Hypothalamus (tissue), 51 donors: Measurements from ENCODE around the gene CIB4.
A peak's percentile ranks its signal among the peaks of the same experiment; 100 is the strongest.

Experiments
- DNase-seq, 51 donors: peaks; one replicate each; lab custom pipeline; 2025; lab: John Stamatoyannopoulos, UW

CIB4 gene

GRCh38 chr2:26587994-26588393 is 53.2 kb downstream of the CIB4 start:
- DNase-seq, result no peak

GRCh38 chr2:26585966-26586365 is 55.2 kb downstream of the CIB4 start:
- no peak for DNase-seq

DNA sequence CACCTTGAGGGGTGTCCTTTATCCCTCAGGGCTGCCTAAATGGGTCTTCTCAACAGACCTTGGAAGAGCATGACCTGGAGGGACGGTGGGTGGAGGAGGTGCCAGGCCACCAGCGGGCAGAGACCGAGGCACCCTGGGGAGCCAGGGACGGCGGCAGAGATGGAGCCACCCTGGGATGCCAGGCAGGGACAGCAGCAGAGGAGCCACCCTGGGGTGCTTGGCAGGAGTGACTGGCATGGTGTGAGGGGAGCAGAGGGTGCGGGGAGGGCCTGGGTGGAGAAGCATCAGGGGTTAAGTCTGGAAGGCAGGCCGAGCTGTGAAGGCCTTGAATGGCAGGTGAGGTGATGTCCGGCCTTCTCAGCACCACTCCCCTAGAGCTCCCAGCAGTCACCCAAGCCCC is 56.1 kb downstream of the CIB4 start:
- DNase-seq, result no peak

DNA sequence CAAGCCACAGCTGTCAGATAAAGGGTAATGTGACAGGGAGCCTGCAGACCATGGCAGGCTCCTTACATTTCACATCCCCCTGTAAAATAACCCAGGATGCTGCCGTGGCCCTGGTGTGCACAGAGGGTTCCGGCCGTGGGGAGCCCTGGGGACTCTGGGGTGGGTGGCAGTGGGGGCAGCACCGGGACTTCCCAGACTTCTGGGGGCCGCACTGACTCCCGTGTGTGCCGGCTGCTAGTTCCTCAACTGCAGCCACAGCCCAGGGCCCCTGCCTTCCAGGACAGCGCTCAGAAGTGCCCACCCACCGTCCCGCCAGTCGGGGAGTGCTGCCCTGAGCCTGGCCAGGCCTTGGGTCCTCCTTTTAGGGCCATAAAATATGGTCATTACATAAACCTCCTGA is 56.5 kb downstream of the CIB4 start:
- DNase-seq, result no peak

DNA sequence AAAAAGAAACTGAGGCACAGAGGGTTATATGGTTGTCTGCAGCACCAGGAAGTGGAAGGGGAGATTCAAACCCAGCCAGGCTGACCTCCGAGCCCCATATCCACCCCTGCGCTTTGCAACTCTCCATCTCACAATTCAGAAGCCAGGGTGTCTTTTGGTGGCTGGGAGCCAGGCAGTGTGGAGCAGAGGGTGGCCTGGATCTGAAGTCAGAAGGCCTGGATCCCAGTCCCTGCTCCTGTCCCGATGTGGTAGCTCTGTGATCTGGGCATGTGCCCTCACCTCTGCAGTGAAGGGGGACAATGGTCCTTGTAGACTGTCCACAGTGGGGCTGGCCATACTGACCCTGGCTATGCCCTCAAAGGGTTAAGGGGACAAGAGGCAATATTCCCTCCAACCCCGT is 57.0 kb downstream of the CIB4 start:
- DNase-seq, result no peak

- no peak for DNase-seq
Observed at GRCh38 chr2:26583381-26583911, 57.7 kb downstream of the CIB4 start.

DNA sequence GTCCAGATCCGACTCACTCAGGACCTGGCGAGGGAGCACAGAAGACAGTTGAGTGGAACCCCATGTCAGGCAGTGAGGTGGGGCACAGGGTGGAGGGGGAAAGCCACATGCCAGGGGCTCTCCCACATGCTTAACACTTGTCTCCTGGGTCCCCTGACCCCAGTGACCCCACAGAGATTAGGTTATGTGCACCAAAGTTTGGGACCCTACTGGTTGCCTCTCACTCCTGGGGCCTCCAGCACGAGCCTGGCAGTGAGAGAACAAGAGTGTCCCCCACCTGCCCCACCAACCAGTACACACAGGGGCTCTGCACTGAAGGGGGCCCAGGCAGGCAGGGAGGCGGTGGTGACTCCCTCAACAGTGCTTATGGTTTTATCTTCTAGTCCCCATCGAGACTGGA is 58.3 kb downstream of the CIB4 start:
- no peak for DNase-seq

DNA sequence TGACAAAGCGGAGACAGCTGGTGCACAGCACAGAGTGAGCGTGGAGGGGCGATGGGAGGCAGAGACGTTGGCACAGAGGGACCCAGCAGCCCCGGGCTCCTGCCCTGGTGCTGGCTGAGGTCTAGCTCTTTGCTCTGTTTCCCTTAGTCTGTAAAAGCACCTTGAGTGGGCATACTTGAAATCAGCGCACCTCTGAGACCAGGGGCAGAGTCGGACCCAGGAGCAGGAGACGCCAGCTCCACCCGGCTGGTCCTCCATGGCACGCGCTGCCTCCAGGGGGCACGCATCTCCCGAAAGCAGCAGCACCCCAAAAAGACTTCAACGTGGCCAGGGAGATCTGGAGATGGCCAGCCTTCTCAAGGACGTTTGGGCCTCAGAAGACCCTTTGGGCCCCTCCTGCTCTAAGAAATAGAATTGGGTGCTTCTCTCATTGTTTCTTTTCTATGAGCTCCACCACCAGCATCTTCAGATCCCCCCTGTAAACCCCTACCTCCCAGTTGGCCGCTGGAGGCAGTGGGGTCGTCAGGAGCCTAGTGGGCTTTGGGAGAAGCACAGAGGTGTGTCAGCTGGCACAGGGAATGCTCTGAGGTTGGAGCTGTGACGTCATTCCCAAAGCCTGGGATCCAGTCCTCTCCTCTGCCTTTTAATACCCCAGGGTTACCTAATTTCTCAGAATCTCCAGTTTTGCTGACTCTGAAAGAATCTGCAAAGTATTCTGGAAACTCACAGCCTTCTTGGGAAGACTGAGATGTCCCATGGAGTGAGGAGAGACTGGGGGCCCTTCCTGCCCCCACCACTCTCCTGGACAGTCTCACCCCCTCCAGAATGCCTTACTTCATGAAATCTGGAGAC is 58.9 kb downstream of the CIB4 start:
- no peak for DNase-seq

- DNase-seq, result no peak
Observed at GRCh38 chr2:26581266-26581990, 59.7 kb downstream of the CIB4 start.

DNA sequence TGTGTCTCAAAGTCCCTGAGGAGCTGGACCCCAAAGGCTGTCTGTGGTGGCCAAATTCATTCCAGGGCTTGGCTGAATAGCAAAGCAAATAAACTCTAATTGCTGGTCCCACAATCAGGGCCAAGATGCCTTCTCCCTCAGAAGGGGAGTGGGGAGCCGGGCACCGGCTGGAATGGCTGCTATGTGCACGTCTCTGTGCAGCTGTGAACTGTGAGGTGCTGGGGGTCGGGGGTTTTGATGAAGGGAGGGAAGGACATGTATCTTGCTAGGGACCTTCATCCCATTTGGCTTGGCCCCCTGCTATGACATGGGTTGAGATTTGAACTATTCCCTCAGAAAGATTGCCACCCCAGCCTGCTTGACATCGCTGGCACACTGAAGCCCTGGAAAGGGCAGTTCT is 60.4 kb downstream of the CIB4 start:
- DNase-seq, result no peak

GRCh38 chr2:26580151-26580550 is 61.0 kb downstream of the CIB4 start:
- DNase-seq, result no peak

DNA sequence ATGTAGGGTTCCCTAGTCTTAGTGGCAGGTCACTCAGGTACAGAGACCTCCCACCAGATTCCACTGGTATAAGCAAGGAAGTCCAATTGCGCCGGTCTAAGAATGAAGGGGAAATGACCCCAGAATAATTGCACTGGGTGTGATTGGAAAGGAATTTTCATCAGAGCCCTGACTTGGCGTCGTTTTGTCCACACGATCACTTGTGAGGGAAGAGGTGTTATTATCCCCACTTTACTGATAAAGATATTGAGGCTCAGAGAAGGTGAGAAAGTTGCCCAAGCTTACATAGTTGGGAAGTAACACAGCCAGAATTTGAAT is 61.5 kb downstream of the CIB4 start:
- DNase-seq, result no peak

GRCh38 chr2:26579025-26579722 is 62.0 kb downstream of the CIB4 start:
- no peak for DNase-seq

DNA sequence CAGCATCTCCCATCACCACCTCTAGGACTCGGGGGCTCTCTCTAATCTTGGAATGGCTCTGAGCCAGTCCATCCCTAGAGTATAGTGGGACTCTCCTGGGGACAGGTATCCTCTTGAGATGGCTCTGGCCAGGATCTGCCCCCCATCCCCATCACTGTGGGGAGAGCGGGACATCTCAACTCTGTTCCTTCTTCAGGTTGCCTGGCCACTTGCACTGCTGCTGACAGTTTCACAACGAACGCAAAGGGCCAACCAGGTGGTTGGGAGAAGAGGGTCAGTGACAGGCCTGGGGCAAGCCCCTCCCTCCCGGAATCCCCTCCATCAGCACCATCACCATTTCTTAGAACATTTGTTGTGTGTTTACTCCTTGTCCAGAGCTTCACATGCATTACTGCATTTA is 62.6 kb downstream of the CIB4 start:
- no peak for DNase-seq

DNA sequence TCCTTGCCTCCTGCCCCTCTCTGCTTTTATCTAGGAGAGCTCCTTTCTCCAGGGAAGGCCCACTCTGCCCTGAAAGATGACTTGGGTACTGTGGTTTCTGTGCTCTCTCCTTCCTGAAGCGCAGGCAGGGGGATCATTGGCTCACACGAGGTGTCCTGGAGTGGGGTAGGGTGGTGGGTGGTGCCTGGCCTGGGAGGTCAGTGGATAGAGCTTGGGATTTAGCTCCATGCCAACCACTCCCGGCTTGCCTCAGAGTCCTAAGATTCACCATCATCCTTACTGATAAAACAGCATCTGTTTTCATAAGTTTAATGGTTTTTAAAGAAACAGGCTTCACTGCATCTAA is 63.1 kb downstream of the CIB4 start:
- no peak for DNase-seq

GRCh38 chr2:26577442-26578112 is 63.6 kb downstream of the CIB4 start:
- peak in 18 of 51 donors; percentile 7 to 60 (median 24) for DNase-seq

DNA sequence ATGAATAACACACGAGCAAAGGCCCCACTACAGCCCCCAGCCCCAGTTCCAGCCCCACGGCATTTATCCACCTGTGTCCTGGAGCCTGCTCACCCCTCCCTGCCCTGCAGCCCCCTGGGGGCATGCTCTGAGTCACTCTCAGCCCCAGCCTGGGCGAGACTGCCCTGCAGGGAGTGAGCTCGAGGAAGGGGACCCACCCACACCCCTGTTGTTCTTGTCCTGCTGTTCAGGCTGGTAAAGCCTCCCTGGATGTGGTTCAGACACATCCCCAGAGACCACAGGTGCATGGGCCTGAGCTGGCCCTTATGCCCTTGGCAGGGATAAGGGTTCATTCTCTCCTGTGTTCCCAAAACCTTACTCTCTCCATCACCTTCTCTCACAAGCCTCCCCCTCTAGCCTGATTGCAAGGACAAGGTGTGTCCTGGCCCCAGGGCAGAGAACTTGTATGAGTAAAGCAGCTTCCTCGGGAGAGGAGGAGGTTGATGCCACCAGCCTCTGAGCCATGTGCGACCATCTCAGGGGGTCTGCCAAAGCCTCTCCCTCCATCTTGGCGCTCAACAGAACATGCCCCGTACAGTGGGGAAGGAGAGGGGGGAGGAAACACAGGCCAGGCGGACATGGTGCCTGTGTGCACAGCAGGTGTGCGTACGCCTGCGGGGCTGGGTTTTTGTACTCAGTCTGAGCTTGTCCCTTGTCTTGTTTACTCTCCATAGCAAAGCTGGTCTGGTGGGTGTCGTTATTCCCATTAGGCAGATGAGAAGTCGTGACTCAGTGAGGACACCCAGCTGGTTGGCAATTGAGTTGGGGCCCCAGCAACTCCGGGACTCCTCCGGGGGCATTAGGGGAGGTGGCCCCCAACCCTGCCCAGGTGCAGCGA is 64.4 kb downstream of the CIB4 start:
- DNase-seq, result no peak

DNA sequence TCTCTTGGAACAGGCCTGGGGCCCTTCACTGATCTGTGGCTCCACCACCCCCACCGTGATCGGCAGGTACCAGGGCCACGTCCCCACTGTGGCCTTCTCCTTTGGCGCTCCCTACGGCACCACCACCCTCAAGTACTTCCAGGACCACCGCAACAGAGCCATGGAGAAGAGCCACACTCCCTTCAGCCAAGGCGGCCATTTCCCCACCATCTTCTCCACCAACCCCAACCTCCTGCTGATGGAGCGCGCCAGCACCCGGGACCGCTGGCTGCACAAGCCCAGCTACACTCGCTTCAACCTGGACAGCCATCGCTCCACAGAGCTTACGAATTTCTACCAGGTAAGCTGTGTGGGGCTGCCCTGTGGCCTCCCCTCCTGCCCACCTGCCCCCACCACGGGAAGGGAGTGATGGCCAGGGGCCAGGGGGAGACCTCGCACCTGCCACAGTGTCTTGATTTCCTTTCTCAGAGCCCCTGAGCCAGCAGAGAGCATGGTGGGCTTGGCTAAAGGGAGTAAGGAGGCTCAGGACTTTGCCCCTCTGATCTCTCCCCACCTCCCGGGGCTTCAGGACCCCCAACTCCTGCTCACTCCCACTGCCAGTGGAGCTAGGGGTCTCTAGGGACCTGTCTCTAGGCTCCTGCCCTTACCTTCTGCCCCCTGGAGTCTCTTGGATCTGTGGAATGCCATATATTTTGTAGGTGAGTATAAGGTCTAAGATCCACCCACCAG is 65.2 kb downstream of the CIB4 start:
- DNase-seq, result no peak

DNA sequence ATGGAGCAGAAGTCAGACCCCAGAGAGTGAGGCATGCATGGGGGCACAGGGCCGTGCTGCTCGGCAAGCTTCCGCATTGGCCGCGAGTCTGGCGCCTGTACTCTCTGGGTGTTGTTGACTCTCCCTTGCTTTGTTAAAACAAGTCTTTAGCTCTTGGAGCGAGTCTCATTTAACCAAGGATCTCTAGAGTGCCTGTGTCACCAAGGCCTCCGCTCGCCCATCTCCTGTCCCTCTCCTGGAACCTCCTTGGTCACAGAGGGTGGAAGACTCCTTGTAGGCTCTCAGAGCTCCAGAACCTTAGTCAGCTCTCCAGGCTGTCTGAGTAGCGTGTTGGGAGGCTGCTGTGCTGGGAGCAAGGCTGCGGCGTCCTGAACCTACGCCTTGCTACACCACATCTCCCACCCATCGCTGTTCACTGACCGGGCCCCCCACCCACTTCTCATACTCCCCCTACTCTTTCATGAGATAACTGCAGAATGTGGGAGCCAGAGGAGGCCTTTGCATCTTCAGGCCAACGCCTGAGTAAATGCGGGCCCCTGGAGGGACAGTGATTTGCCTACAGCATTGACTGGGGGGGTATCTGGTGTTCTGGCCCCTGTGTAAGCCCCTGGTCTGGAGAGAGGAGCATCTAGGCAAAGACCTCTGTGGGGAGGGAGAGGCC is 66.1 kb downstream of the CIB4 start:
- DNase-seq, result no peak
